ENCODE results near the gene PACSIN2. TPM values are rescaled to one million over a fixed set of nuclear protein-coding genes. Genes with fewer than 3 reads are reported as not detected.

The PACSIN2 gene
- total and polyA plus RNA-seq, 2 of the 13 experiments (the other 11 are each of a cell fraction or from before 2014, with no cell fraction given): 54.1 to 68.8 TPM

DNA sequence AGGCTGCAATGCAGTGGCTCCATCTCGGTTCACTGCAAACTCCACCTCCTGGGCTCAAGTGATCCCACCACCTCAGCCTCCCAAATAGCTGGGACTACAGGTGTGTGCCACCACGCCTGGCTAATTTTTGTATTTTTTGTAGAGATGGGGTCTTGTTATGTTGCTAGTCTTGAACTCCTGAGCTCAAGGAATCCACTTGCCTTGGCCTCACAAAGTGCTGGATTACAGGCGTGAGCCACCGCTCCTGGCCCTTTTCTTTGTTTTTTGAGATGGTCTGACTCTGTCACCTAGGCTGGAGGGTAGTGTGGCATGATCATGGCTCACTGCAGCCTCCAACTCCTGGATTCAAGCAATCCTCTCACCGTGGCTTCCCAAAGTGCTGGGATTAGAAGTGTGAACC lies 178.9 kb downstream of the PACSIN2 start:
- DNase-seq (ENCODE audit: low spot score) (no peak), ATAC-seq (no peak), FAIRE-seq (no peak)
- in situ Hi-C loops (cut with HindIII; ENCODE audit: extremely low pct_ligation_motif_present, low pct_unique_long_range_greater_than_20kb) (no loop called here), intact Hi-C loops (cut with micrococcal nuclease; ENCODE audit: unreplicated experiment) (no loop called here)
- Histone ChIP-seq H3K27me3 (ENCODE audit: control insufficient read depth in 1 of 2, insufficient read depth in 2 of 2, low read length in 2 of 2) (no peaks in the 10 kb centered on the region), H3K4me3 (replicated peaks in 1 of 3; ENCODE audit: insufficient read depth in 1 of 3, low read depth in 2 of 3, low read length in 3 of 3) (no peak overlapping the region), H3K79me2 (ENCODE audit: insufficient read depth, low read length) (no peaks in the 10 kb centered on the region), H3K36me3 (replicated peaks in 1 of 2; ENCODE audit: control insufficient read depth in 1 of 2, insufficient read depth in 2 of 2, low read length in 2 of 2) (peaks cover 13 to 66% of the 10 kb centered on the region in 2 experiments), H3K9me3 (ENCODE audit: low read length) (no peaks in the 10 kb centered on the region), H4K20me1 (ENCODE audit: insufficient read depth, low read length) (no peaks in the 10 kb centered on the region), H3K9ac (ENCODE audit: insufficient read depth, low read depth, low read length) (no peak overlapping the region), H3K4me1 (ENCODE audit: insufficient read depth, low read length) (no peaks in the 10 kb centered on the region), H3K4me2 (ENCODE audit: low read depth, low read length) (no peak overlapping the region), H3K27ac (ENCODE audit: extremely low read length, insufficient read depth, low read length) (no peak overlapping the region), H2AFZ (ENCODE audit: low read length) (no peak overlapping the region)
- CTCF ChIA-PET (ENCODE audit: low intra/inter-chr PET ratio, low total read pairs): no interaction called here
- no TSS peak for BruUV-seq (replicated peaks)
- no peak for TF ChIP-seq ZNF564 (CRISPR knock-in tag; IDR thresholded peaks at IDR 0.05)
- TF ChIP-seq MLLT10 (CRISPR knock-in tag; IDR thresholded peaks at IDR 0.05): no peak
- TF ChIP-seq MIER2 (CRISPR knock-in tag; IDR thresholded peaks at IDR 0.05): no peak
- TF ChIP-seq WIZ (CRISPR knock-in tag; IDR thresholded peaks at IDR 0.05): no peak
- TF ChIP-seq DNMT1 (CRISPR knock-in tag; IDR thresholded peaks at IDR 0.05): no peak
- TF ChIP-seq GABPB1 (CRISPR knock-in tag; IDR thresholded peaks at IDR 0.05): no peak
- TF ChIP-seq, protein P1, sequence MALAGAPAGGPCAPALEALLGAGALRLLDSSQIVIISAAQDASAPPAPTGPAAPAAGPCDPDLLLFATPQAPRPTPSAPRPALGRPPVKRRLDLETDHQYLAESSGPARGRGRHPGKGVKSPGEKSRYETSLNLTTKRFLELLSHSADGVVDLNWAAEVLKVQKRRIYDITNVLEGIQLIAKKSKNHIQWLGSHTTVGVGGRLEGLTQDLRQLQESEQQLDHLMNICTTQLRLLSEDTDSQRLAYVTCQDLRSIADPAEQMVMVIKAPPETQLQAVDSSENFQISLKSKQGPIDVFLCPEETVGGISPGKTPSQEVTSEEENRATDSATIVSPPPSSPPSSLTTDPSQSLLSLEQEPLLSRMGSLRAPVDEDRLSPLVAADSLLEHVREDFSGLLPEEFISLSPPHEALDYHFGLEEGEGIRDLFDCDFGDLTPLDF (CRISPR knock-in tag; IDR thresholded peaks at IDR 0.05): no peak
- POLR2A ChIA-PET: no interaction called here
- 96% methylated on average over 5 of the region's 5 CpGs for WGBS (ENCODE audit: low lambda C conversion rate)

DNA sequence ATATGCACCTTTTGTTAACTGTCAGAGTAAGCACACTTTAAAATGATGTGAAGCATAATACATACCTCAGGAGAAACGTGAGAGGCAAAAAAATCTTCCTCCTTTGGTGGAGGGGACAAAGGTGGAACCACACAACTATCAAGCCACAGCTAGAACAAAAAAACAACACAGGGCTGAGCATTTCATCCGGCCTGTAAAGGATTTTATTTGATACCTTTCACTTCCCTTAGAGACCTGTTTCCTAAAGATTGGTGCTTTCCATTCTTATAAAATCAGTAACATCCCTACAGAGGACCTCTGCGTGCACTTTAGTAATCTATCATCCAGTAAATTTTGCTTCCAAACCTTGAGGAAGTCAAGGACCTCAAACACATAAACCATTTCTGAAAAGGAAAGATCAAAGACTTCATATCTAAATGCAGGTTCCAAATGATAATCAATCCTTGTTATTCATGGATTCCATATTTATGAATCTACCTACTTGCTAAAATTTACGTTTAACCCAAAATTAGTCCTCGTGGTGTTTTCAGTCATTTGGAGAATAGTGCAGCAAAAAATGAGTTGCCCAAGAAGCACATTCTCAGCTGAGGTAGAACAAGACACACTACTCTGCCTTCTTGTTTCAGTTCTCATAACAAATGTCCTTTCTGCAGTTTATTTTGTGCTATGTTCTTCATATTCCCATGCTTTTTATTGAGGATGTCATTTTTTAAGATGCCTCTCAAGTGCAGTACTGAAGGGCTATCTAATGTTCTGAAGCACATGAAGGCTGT lies 180.6 kb downstream of the PACSIN2 start:
- in situ Hi-C loops (cut with HindIII; ENCODE audit: extremely low pct_ligation_motif_present, low pct_unique_long_range_greater_than_20kb) (no loop called here), intact Hi-C loops (cut with micrococcal nuclease; ENCODE audit: unreplicated experiment) (no loop called here)
- Histone ChIP-seq H3K36me3 (replicated peaks in 1 of 2; ENCODE audit: control insufficient read depth in 1 of 2, insufficient read depth in 2 of 2, low read length in 2 of 2) (peaks cover 15 to 68% of the 10 kb centered on the region in 2 experiments), H2AFZ (ENCODE audit: low read length) (no peak overlapping the region), H3K27me3 (ENCODE audit: control insufficient read depth in 1 of 2, insufficient read depth in 2 of 2, low read length in 2 of 2) (no peaks in the 10 kb centered on the region), H3K79me2 (ENCODE audit: insufficient read depth, low read length) (no peaks in the 10 kb centered on the region), H3K4me3 (replicated peaks in 1 of 3; ENCODE audit: insufficient read depth in 1 of 3, low read depth in 2 of 3, low read length in 3 of 3) (no peak overlapping the region), H3K9me3 (ENCODE audit: low read length) (no peaks in the 10 kb centered on the region), H3K9ac (ENCODE audit: insufficient read depth, low read depth, low read length) (no peak overlapping the region), H3K27ac (ENCODE audit: extremely low read length, insufficient read depth, low read length) (no peak overlapping the region), H3K4me2 (ENCODE audit: low read depth, low read length) (no peak overlapping the region), H3K4me1 (ENCODE audit: insufficient read depth, low read length) (no peaks in the 10 kb centered on the region), H4K20me1 (ENCODE audit: insufficient read depth, low read length) (no peaks in the 10 kb centered on the region)
- no TSS peak for BruUV-seq (replicated peaks)
- POLR2A ChIA-PET: interaction anchor here (1.7 kb wide), 1 partner anchor 34 kb away, joined by 3 read pairs; no protein-coding TSS in a partner anchor
- no peak for FAIRE-seq
- WGBS (ENCODE audit: low lambda C conversion rate): 99% methylated on average over 5 of the region's 5 CpGs
- DNase-seq (ENCODE audit: low spot score): no peak
- no peak for ATAC-seq
- CTCF ChIA-PET (ENCODE audit: low intra/inter-chr PET ratio, low total read pairs): no interaction called here
- TF ChIP-seq, protein P2, sequence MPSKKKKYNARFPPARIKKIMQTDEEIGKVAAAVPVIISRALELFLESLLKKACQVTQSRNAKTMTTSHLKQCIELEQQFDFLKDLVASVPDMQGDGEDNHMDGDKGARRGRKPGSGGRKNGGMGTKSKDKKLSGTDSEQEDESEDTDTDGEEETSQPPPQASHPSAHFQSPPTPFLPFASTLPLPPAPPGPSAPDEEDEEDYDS (CRISPR knock-in tag; IDR thresholded peaks at IDR 0.05): no peak
- TF ChIP-seq REXO4 (CRISPR knock-in tag; IDR thresholded peaks at IDR 0.05; ENCODE audit: borderline replicate concordance): no peak
- no peak for TF ChIP-seq RBAK (CRISPR knock-in tag; IDR thresholded peaks at IDR 0.05)
- no peak for TF ChIP-seq DMAP1 (CRISPR knock-in tag; IDR thresholded peaks at IDR 0.05)
- TF ChIP-seq ZNF460 (CRISPR knock-in tag; IDR thresholded peaks at IDR 0.05; ENCODE audit: borderline replicate concordance): no peak
- TF ChIP-seq MAF1 (CRISPR knock-in tag; IDR thresholded peaks at IDR 0.05; ENCODE audit: borderline replicate concordance): no peak
- TF ChIP-seq, protein P3, sequence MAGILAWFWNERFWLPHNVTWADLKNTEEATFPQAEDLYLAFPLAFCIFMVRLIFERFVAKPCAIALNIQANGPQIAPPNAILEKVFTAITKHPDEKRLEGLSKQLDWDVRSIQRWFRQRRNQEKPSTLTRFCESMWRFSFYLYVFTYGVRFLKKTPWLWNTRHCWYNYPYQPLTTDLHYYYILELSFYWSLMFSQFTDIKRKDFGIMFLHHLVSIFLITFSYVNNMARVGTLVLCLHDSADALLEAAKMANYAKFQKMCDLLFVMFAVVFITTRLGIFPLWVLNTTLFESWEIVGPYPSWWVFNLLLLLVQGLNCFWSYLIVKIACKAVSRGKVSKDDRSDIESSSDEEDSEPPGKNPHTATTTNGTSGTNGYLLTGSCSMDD (CRISPR knock-in tag; IDR thresholded peaks at IDR 0.05): no peak
- no peak for TF ChIP-seq ZNF501 (CRISPR knock-in tag; IDR thresholded peaks at IDR 0.05)
- TF ChIP-seq MTA3 (CRISPR knock-in tag; IDR thresholded peaks at IDR 0.05): no peak
- no peak for TF ChIP-seq KLF13 (CRISPR knock-in tag; IDR thresholded peaks at IDR 0.05)
- no peak for TF ChIP-seq TEAD2 (CRISPR knock-in tag; IDR thresholded peaks at IDR 0.05)
- TF ChIP-seq ADNP (CRISPR knock-in tag; IDR thresholded peaks at IDR 0.05): no peak
